Epithelial cell of proximal tubule (primary cell): ENCODE measurements around the gene RBP2. TPM values are rescaled to one million over a fixed set of nuclear protein-coding genes. Genes with fewer than 3 reads are reported as not detected.

Source experiments
- DNase-seq: peaks from one replicate; pipeline ENCODE4 v3.0.0-alpha.2; 2011; ENCODE audit warnings: low read depth
- H3K4me3 ChIP-seq: 2 replicates; pipeline ENCODE4 v1.5.1; 2011; ENCODE audit warnings: low read depth, mild to moderate bottlenecking, low read length
- total RNA-seq: library from RNA; depleted of rRNA; stranded (reverse); fragments of >200 nt; gene quantifications from 2 replicates; pipeline ENCODE4 v1.2.3, GENCODE V29; 2015
- TF ChIP-seq, protein P1 (sequence below): conservative IDR thresholded peaks from 2 replicates; pipeline ENCODE4 v1.5.1; 2012; ENCODE audit warnings: low read depth, mild to moderate bottlenecking, low read length

RBP2 gene
- total RNA-seq, 1 donor from 2014 or later: not detected

GRCh38 chr3:139506766-139507165 is 30.4 kb upstream of the RBP2 start:
- no peak for DNase-seq
- H3K4me3 ChIP-seq: no peak overlapping the region
- TF ChIP-seq, protein P1, sequence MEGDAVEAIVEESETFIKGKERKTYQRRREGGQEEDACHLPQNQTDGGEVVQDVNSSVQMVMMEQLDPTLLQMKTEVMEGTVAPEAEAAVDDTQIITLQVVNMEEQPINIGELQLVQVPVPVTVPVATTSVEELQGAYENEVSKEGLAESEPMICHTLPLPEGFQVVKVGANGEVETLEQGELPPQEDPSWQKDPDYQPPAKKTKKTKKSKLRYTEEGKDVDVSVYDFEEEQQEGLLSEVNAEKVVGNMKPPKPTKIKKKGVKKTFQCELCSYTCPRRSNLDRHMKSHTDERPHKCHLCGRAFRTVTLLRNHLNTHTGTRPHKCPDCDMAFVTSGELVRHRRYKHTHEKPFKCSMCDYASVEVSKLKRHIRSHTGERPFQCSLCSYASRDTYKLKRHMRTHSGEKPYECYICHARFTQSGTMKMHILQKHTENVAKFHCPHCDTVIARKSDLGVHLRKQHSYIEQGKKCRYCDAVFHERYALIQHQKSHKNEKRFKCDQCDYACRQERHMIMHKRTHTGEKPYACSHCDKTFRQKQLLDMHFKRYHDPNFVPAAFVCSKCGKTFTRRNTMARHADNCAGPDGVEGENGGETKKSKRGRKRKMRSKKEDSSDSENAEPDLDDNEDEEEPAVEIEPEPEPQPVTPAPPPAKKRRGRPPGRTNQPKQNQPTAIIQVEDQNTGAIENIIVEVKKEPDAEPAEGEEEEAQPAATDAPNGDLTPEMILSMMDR: peak; percentile 33

GRCh38 chr3:139505829-139506386 is 29.6 kb upstream of the RBP2 start:
- TF ChIP-seq, protein P1: no peak
- DNase-seq: peak; percentile 1
- H3K4me3 ChIP-seq: no peak overlapping the region

GRCh38 chr3:139499536-139499935 is 23.2 kb upstream of the RBP2 start:
- DNase-seq: no peak
- no peak overlapping the region for H3K4me3 ChIP-seq
- TF ChIP-seq, protein P1: no peak

- no peak for DNase-seq
- TF ChIP-seq, protein P1: no peak
- no peak overlapping the region for H3K4me3 ChIP-seq
These were observed 17.6 kb upstream of the RBP2 start for GRCh38 chr3:139493826-139494385.

- H3K4me3 ChIP-seq: no peak overlapping the region
- TF ChIP-seq, protein P1: no peak
- DNase-seq: no peak
These were observed 15.7 kb upstream of the RBP2 start for GRCh38 chr3:139491966-139492365.

- no peak overlapping the region for H3K4me3 ChIP-seq
- peak; percentile 7 for DNase-seq
- TF ChIP-seq, protein P1: no peak
These were observed 14.8 kb upstream of the RBP2 start for GRCh38 chr3:139491027-139491700.
